Upper lobe of right lung (tissue), 1 donor: ENCODE data around the gene SLC38A6. TPM values are rescaled to one million over a fixed set of nuclear protein-coding genes. Genes with fewer than 3 reads are reported as not detected.

Experiments
- ATAC-seq: fragments of 200-7000 bp; cut with Tn5 transposase; one replicate; pipeline ENCODE4 v1.9.1; 2020; ENCODE audit warnings: mild to moderate bottlenecking, moderate library complexity
- DNase-seq: peaks from one replicate; pipeline ENCODE4 v3.0.0-alpha.2; 2020
- H3K27ac ChIP-seq: fragments of 200-600 bp; one replicate; pipeline ENCODE4 v1.8.0; 2022
- H3K27me3 ChIP-seq: fragments of 200-600 bp; one replicate; pipeline ENCODE4 v1.8.0; 2022; ENCODE audit warnings: mild to moderate bottlenecking
- H3K36me3 ChIP-seq: fragments of 200-600 bp; one replicate; pipeline ENCODE4 v1.8.0; 2022
- H3K4me1 ChIP-seq: fragments of 200-600 bp; one replicate; pipeline ENCODE4 v1.8.0; 2022
- H3K4me3 ChIP-seq: fragments of 200-600 bp; one replicate; pipeline ENCODE4 v1.8.0; 2022; ENCODE audit warnings: mild to moderate bottlenecking
- H3K9me3 ChIP-seq: fragments of 200-600 bp; one replicate; pipeline ENCODE4 v1.8.0; 2022
- intact Hi-C: fragments of 100-400 bp; cut with DNase I; formaldehyde crosslinking; loops from one replicate; pipeline ENCODE4 v1.11.0; 2022
- total RNA-seq: library from RNA; stranded (reverse); fragmentation: NEBNext Ultra II Directional; extraction: Animal tissue kit (Norgen Biotek cat#: 25700); gene quantifications from one replicate; pipeline ENCODE4 v1.2.1, GENCODE V29; 2021
- TF ChIP-seq, protein P1 (sequence below): fragments of 200-600 bp; IDR thresholded peaks from one replicate; pipeline ENCODE4 v1.8.0; 2022; ENCODE audit warnings: antibody characterized with exemption
- donor health status: DM: no; HTN: yes; CAD: no; lungs with severe emphysema.

Gene SLC38A6
- total RNA-seq, 1 donor from 2014 or later = 24.3 TPM

DNA sequence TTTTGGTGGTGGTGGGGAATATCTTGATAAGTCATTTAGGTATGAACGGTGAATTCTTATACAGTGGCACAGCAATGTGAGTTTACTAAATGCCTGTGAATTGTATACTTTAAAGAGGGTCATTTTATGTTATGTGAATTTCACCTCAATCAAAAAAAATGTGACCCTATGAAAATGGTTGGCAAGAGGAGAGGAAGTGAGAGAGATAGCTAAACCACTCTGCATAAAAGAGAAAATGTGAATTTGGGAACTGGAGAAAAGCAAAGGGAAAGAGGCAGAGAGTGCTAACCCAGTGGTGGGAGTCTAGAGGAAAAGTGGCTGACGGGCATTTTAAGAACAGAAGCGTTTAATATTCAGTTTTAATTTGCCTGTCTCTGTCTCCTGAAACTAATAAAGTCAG lies 93.8 kb downstream of the SLC38A6 start:
- Histone ChIP-seq H3K4me3 (no peak overlapping the region), H3K36me3 (no peaks in the 10 kb centered on the region), H3K9me3 (no peaks in the 10 kb centered on the region), H3K27me3 (no peaks in the 10 kb centered on the region), H3K27ac (no peak overlapping the region), H3K4me1 (no peaks in the 10 kb centered on the region)
- TF ChIP-seq, protein P1, sequence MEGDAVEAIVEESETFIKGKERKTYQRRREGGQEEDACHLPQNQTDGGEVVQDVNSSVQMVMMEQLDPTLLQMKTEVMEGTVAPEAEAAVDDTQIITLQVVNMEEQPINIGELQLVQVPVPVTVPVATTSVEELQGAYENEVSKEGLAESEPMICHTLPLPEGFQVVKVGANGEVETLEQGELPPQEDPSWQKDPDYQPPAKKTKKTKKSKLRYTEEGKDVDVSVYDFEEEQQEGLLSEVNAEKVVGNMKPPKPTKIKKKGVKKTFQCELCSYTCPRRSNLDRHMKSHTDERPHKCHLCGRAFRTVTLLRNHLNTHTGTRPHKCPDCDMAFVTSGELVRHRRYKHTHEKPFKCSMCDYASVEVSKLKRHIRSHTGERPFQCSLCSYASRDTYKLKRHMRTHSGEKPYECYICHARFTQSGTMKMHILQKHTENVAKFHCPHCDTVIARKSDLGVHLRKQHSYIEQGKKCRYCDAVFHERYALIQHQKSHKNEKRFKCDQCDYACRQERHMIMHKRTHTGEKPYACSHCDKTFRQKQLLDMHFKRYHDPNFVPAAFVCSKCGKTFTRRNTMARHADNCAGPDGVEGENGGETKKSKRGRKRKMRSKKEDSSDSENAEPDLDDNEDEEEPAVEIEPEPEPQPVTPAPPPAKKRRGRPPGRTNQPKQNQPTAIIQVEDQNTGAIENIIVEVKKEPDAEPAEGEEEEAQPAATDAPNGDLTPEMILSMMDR = no peak
- ATAC-seq (no peak), DNase-seq (no peak)
- intact Hi-C loops = no loop called here

DNA sequence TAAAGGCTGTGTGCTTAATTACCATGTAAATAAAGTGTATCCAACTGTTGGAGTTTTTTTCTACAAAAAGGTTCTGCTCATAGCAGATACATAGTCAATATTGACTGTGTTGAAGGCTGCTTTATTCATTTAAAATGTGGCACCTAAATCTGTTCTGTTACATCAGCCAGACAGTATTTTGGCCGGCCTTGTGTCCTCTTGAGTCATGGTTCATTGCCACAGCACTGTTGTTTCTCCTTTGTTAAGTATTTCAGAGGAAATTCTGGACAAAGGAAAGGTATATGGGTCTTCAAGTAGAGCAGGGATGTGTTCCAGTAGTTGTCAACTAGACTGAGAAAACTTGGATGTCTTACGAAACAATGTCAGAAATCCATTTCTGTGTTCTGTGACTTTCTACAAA lies 95.5 kb downstream of the SLC38A6 start:
- H3K36me3 ChIP-seq = no peaks in the 10 kb centered on the region
- ATAC-seq = no peak
- H3K9me3 ChIP-seq = no peaks in the 10 kb centered on the region
- H3K4me1 ChIP-seq = no peaks in the 10 kb centered on the region
- no peak overlapping the region for H3K4me3 ChIP-seq
- no peak for DNase-seq
- H3K27me3 ChIP-seq = no peaks in the 10 kb centered on the region
- no peak overlapping the region for H3K27ac ChIP-seq
- TF ChIP-seq, protein P1 = no peak
- intact Hi-C loops = no loop called here

DNA sequence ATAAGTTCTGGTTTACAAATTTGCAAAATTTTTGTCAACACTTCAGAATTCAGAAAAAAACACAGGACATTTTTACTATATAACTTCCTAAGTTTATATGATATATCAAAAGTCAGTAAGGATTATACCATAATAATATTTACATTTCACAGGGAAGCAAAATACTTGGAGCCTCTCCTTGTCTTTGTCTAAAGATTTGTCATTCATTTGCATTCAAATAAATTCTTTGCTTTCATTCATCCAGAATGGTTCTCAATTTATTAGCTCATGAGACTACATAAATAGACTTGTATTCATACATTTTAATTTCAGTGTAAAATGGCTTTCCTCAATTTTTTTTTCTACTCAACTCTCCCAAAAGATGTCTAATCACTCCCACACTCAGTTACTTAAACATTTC lies 96.4 kb downstream of the SLC38A6 start:
- H3K27me3 ChIP-seq = no peaks in the 10 kb centered on the region
- DNase-seq (no peak), ATAC-seq (no peak)
- no peaks in the 10 kb centered on the region for H3K9me3 ChIP-seq
- H3K4me1 ChIP-seq = no peaks in the 10 kb centered on the region
- intact Hi-C loops = no loop called here
- no peak overlapping the region for H3K27ac ChIP-seq
- H3K4me3 ChIP-seq = no peak overlapping the region
- TF ChIP-seq, protein P1 = no peak
- H3K36me3 ChIP-seq = no peaks in the 10 kb centered on the region

DNA sequence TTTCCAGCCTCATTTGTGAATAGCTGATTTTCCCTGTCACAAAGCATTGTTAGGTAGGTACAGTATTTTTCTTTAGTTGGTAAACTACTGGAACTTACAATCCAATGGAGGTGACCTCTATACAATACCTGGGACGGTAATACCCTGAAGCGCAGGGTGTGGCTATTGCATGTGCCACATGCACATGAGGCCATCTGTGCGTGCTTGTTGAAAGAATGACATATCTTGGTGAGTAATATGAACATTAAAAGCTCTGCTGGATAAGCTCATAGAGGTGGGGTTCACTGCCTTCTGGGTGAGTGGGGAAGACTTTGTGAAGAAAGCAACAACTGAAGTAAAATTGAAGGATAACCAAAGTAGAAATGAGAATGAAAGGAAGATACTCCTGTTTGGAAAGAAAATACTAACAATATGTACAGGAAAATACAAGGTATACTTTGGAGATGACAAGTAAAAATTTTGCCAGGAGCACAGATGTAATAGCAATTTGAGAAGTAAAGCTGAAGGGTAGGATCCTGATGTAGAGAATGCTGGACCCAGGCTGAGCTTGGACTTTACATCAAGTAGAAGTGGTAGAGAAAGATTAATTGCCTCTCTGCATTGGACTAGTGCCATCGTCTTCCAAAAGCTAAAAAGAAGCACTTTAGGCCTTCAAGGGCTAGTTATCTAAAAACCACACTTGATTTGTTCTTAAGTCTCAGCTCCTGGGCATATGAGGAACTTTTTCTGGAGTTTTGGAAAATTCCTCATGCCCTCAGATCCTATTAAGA lies 97.1 kb downstream of the SLC38A6 start:
- TF ChIP-seq, protein P1 = no peak
- Histone ChIP-seq H3K4me1 (no peaks in the 10 kb centered on the region), H3K36me3 (no peaks in the 10 kb centered on the region), H3K9me3 (no peaks in the 10 kb centered on the region), H3K4me3 (no peak overlapping the region), H3K27me3 (no peaks in the 10 kb centered on the region), H3K27ac (no peak overlapping the region)
- DNase-seq (no peak), ATAC-seq (no peak)
- intact Hi-C loops = no loop called here

DNA sequence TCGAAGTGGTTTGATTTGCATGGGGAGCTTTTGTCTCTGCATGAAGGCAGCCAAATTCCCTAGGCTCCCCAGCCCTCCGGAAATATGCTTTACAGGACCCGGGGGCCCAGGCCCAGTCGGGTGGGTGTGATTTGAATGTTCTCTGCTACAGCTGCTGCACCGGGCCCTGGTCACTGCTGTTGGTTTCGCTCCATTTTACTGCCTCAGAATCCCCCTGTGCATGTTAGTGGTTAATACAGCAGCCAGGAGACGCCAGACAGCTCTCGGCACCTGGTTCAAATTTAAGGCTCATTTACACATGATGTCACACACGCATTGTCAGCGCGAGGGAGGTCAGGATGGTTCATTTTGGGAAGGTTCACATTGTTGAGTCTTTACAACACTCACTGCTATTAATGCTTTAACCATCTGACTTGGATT lies 99.6 kb downstream of the SLC38A6 start:
- ATAC-seq (no peak), DNase-seq (no peak)
- H3K4me3 ChIP-seq = no peak overlapping the region
- no peaks in the 10 kb centered on the region for H3K27me3 ChIP-seq
- H3K9me3 ChIP-seq = no peaks in the 10 kb centered on the region
- H3K36me3 ChIP-seq = no peaks in the 10 kb centered on the region
- no peak overlapping the region for H3K27ac ChIP-seq
- TF ChIP-seq, protein P1 = no peak
- intact Hi-C loops = no loop called here
- no peaks in the 10 kb centered on the region for H3K4me1 ChIP-seq
